Measurements from ENCODE around the gene CRHR1.

DNA sequence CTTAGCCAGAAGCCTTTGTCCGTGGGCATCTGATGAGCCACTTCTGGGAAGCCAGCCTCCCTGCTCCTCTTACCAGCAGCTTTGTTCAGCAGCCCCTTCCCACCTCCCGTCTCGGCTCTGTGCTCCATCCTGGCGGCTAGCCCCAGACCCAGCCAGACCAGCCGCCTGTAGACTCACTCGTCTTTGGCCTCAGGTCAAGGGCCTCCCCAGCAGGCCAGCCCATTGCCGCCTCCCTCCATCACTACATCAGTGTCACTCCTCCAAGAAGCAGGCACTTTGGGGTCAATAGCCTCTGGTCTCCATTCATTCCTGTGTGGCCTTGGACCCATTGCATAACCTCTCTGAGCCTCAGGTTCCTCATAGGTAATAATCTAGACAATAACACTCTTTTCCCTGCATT is 20.9 kb upstream of the CRHR1 start:
- TF ChIP-seq, protein P1, sequence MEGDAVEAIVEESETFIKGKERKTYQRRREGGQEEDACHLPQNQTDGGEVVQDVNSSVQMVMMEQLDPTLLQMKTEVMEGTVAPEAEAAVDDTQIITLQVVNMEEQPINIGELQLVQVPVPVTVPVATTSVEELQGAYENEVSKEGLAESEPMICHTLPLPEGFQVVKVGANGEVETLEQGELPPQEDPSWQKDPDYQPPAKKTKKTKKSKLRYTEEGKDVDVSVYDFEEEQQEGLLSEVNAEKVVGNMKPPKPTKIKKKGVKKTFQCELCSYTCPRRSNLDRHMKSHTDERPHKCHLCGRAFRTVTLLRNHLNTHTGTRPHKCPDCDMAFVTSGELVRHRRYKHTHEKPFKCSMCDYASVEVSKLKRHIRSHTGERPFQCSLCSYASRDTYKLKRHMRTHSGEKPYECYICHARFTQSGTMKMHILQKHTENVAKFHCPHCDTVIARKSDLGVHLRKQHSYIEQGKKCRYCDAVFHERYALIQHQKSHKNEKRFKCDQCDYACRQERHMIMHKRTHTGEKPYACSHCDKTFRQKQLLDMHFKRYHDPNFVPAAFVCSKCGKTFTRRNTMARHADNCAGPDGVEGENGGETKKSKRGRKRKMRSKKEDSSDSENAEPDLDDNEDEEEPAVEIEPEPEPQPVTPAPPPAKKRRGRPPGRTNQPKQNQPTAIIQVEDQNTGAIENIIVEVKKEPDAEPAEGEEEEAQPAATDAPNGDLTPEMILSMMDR (conservative IDR thresholded peaks at IDR 0.05; ENCODE audit: low read depth, low read length) = no peak
- no peak for TF ChIP-seq FOS (IDR thresholded peaks at IDR 0.05; ENCODE audit: low read depth, low read length)
- TF ChIP-seq POLR2A (IDR thresholded peaks at IDR 0.05; ENCODE audit: low read depth, low read length) = no peak
- no peak for TF ChIP-seq RCOR1 (IDR thresholded peaks at IDR 0.05; ENCODE audit: insufficient replicate concordance, low read length)
- TF ChIP-seq MXI1 (IDR thresholded peaks at IDR 0.05; ENCODE audit: borderline replicate concordance, low read depth, low read length) = no peak
- no peak for TF ChIP-seq RAD21 (IDR thresholded peaks at IDR 0.05; ENCODE audit: low read length)
- TF ChIP-seq SMC3 (IDR thresholded peaks at IDR 0.05; ENCODE audit: low read depth, low read length) = no peak
- no peak for TF ChIP-seq RFX5 (IDR thresholded peaks at IDR 0.05; ENCODE audit: low read depth, low read length)
- TF ChIP-seq, protein P2, sequence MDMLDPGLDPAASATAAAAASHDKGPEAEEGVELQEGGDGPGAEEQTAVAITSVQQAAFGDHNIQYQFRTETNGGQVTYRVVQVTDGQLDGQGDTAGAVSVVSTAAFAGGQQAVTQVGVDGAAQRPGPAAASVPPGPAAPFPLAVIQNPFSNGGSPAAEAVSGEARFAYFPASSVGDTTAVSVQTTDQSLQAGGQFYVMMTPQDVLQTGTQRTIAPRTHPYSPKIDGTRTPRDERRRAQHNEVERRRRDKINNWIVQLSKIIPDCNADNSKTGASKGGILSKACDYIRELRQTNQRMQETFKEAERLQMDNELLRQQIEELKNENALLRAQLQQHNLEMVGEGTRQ (IDR thresholded peaks at IDR 0.05; ENCODE audit: low read depth, low read length) = no peak
- no peak for TF ChIP-seq MAZ (IDR thresholded peaks at IDR 0.05; ENCODE audit: borderline replicate concordance, low read depth, low read length)
- no peak for TF ChIP-seq CEBPB (IDR thresholded peaks at IDR 0.05; ENCODE audit: low read depth, low read length)
- TF ChIP-seq BHLHE40 (IDR thresholded peaks at IDR 0.05; ENCODE audit: low read depth, low read length) = no peak
